ENCODE measurements around the gene SLC18B1.

DNA sequence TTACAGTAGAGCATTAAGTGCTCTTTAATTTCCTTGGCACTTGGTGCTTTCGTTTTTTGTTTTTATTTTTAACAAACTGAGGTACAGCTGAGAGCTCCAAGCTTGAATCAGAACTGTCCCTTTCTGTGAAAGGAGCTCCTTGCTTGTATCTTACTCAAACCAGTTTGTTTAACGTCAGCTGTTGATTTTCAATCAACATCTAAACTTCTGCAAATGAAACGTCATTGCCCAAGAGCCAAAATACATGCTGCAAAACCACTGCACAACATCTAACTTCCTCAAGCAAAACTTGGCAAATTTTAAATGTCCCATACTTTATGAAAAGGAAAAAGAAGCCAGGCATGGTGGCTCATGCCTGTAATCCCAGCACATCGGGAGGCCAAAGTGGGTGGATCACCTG, 55.9 kb downstream of the SLC18B1 start:
- TF ChIP-seq, protein P1, sequence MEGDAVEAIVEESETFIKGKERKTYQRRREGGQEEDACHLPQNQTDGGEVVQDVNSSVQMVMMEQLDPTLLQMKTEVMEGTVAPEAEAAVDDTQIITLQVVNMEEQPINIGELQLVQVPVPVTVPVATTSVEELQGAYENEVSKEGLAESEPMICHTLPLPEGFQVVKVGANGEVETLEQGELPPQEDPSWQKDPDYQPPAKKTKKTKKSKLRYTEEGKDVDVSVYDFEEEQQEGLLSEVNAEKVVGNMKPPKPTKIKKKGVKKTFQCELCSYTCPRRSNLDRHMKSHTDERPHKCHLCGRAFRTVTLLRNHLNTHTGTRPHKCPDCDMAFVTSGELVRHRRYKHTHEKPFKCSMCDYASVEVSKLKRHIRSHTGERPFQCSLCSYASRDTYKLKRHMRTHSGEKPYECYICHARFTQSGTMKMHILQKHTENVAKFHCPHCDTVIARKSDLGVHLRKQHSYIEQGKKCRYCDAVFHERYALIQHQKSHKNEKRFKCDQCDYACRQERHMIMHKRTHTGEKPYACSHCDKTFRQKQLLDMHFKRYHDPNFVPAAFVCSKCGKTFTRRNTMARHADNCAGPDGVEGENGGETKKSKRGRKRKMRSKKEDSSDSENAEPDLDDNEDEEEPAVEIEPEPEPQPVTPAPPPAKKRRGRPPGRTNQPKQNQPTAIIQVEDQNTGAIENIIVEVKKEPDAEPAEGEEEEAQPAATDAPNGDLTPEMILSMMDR (IDR thresholded peaks at IDR 0.05), result no peak
- no peak for TF ChIP-seq POLR2A (IDR thresholded peaks at IDR 0.05)

Data from prostate gland (tissue), 2 donors.